ENCODE data around the gene EPN1.

DNA sequence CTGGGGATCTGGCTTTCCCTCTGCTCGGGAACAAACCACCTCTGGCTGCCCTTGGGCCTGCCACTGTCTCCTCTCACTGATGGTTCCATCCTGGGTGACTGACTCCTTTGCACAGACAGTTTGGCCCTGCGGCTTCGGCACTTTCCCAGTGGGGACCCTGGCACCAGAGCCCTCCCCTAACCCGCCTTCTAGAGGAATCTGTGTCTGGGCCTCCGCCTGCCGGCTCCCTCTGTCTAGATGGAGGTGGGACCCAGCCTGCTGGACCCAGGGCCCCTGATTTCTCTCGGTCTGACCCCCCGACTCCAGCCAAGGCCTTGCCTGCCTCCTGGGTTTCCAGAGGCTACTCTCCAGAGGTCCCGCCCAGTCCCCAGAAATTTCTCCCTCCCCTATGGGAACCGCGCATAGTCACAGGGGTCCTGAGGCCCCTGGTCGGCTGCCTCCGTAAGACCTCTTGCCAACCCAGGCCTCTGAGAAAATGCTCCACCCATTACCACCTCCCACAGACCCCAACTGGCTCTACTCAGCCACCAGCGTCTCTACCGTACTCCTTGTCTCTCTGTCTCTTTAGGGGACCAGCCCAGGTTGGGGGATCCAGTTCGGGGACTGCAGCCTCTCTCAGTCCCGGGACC lies 24.3 kb upstream of the EPN1 start:
- TF ChIP-seq, protein P1, sequence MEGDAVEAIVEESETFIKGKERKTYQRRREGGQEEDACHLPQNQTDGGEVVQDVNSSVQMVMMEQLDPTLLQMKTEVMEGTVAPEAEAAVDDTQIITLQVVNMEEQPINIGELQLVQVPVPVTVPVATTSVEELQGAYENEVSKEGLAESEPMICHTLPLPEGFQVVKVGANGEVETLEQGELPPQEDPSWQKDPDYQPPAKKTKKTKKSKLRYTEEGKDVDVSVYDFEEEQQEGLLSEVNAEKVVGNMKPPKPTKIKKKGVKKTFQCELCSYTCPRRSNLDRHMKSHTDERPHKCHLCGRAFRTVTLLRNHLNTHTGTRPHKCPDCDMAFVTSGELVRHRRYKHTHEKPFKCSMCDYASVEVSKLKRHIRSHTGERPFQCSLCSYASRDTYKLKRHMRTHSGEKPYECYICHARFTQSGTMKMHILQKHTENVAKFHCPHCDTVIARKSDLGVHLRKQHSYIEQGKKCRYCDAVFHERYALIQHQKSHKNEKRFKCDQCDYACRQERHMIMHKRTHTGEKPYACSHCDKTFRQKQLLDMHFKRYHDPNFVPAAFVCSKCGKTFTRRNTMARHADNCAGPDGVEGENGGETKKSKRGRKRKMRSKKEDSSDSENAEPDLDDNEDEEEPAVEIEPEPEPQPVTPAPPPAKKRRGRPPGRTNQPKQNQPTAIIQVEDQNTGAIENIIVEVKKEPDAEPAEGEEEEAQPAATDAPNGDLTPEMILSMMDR (IDR thresholded peaks at IDR 0.05; ENCODE audit: control extremely low read depth in 1 of 3, insufficient read depth in 1 of 3, low read depth in 1 of 3, low read length in 3 of 3) = no peak
- TF ChIP-seq ZNF274 (IDR thresholded peaks at IDR 0.05; ENCODE audit: borderline replicate concordance, extremely low read depth, low read length) = no peak
- TF ChIP-seq KDM5A (IDR thresholded peaks at IDR 0.05; ENCODE audit: low read length) = no peak
- no peak for TF ChIP-seq SIN3A (conservative IDR thresholded peaks at IDR 0.05 in 1 of 2, IDR thresholded peaks at IDR 0.05 in 1 of 2; ENCODE audit: low read depth in 1 of 2, low read length in 2 of 2)
- TF ChIP-seq HDAC6 (IDR thresholded peaks at IDR 0.05; ENCODE audit: low read depth, low read length) = no peak
- no peak for TF ChIP-seq PHF8 (conservative IDR thresholded peaks at IDR 0.05; ENCODE audit: low read depth, low read length)
- TF ChIP-seq RFX5 (IDR thresholded peaks at IDR 0.05; ENCODE audit: borderline replicate concordance, low read depth, low read length) = no peak
- TF ChIP-seq POLR2A (IDR thresholded peaks at IDR 0.05; ENCODE audit: control extremely low read depth in 1 of 2, low read depth in 2 of 2, low read length in 2 of 2) = no peak

All from H1 (cell line).